Stimulated activated CD4-positive, alpha-beta T cell treated with anti-CD3 and anti-CD28 coated beads, Interleukin-1b, Interleukin-23, amount 100 ng/mL, for 1 hour (primary cell): ENCODE results near the gene TRIM9.
"Not testable (repeated sequence)": the region's sequence is repeated elsewhere in the genome, so short reads cannot be mapped to it uniquely, and the experiment has no call there.

Experiments
- DNase-seq, 2 donors: peaks; one replicate each; pipeline ENCODE4 v3.0.0-alpha.2; 2020; ENCODE audit warnings: low read depth in 2 of 2

TRIM9 gene

GRCh38 chr14:51004801-51005526 is 89.9 kb downstream of the TRIM9 start:
- no peak for DNase-seq

DNA sequence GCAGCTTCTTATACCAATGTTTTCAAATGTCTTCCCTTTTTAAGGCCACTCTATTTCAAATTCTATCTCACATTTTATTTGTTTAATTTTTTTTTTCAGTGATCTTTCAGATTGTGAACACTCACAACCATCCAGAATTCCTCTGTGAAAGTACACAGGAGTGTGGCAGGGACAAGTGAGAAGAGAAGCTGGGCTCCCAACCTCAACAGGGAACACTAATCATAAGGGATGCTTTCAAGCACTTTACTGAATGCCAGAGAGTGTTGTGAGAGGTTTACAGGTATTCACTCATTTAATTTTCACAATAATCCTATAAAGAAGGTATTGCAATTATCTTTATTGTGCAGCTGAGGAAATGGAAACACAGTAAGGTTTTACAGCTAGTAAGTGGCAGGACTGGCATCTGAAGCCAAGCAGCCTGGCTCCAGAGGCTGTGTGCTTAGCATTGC is 90.5 kb downstream of the TRIM9 start:
- DNase-seq, result no peak

DNA sequence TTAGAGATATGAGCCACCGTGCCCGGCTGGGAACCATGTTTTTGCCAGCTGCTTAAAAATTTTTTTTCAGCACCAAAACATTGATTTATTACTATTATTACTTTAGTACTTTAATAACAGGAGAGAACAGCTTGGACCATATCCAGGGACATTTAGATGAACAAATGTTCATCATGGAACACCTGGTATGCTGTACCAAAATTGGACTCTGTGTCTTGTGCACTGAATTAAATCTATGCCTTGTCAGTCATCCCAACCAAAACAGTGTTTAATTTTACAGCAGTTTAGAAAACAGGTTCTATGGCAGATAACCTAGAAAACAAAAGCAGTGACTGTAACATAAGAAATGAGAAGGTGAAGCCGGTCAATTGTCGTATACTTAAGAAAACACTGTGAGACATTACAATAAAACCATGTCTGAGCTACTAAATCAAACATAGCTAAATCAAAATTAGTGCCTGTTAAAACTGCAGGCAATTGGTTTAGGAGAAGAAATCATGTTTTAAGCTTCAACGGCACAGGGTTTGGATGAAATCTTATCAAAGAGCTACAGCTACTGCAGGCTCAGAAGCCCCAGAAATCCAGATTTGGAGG is 92.4 kb downstream of the TRIM9 start:
- DNase-seq, result no peak

- no peak for DNase-seq
Measured at GRCh38 chr14:51000566-51000965, 94.3 kb downstream of the TRIM9 start.

DNA sequence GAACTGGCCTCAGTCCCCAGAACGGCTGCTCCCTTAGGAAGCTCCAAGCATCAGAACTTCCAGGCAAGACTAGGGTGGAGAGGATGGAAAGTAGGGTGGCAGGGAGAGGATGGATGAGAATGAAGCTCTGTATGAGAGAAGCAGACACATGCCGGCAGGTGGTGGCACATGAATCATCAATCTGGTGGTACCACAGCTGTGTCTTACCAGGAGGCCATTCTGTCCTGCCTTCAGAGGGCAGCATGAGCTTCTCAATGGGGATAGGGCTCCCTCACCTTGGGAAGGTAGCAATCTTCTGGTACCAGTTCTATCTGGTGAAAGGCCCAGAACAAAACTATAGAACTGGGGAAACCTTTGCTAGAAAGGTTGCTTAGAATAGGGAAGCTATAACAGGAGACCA is 95.2 kb downstream of the TRIM9 start:
- no peak for DNase-seq

GRCh38 chr14:50998612-50999011 is 96.3 kb downstream of the TRIM9 start:
- no peak for DNase-seq

- no peak for DNase-seq
Measured at GRCh38 chr14:50997712-50998111, 97.2 kb downstream of the TRIM9 start.

DNA sequence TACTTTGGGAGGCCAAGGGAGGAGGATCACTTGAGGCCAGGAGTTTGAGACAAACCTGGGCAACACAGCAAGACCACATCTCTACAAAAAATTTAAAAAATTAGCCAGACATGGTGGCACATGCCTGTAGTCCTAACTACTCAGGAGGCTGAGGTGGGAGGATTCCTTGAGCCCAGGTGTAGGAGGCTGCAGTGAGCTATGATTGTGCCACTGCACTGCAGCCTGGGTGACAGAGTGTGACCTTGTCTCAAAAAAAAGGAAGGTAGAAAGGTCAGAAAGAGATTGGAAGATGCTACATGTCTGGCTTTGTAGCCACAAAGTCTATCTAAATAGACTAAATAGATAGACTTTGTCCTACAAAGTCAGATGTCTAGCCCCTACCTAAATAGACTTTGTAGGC is 100.7 kb downstream of the TRIM9 start:
- not testable (repeated sequence) for DNase-seq

DNA sequence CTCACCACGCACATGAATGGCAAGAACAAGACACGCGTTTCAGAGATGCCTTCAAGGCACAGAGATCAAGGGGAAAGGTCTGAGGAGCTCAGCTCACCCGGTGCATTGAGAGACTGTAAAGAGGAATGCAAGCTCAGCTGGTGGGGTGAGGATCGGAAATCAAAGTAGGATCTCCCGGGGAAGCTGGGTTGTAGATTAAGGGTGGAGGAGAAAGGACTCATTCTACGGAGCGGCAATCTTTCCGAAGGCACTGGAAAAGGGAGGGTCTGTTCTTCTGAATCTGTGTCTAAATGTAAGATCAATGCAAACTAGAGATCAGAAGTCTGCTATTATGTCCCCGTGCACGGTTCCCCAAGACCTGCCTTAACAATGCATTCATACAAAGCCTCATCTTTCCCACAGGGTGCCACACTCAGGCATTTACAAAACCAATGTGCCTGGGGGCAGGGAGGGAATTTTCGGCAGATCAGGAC is 109.0 kb downstream of the TRIM9 start:
- DNase-seq, result no peak

DNA sequence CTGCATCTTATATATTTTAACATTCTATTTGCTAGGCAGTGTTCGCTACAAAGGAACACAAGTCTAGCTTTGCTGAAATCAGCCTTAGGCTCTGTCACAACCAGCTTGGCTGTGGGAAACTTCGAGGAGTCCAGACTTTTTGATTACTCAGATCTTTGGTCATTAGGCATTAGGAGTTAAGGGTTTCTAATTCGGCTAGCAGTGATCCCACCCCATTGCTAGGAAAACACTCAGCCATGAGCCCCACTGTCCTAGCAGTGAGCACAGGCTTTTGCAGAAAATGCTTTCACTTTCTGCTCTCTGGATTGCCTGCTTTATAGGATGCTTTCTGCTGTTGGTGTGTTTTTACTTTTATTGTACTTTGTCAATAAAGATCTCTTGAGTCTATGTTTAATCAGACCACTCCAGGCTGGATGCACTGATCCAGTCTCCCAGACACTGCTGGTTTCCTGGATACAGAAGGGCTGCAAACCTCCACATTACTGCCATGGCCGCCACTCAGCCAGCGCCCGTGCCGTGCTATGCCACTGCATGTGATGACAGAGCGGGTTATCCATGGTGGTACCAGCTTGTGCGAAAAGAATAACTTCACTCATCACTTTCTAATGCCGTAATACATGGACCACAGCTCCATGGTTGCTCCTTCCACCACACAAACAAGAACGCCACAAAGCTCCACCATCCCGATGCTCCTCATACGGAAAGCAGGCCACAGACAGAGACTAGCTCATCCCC is 109.6 kb downstream of the TRIM9 start:
- no peak for DNase-seq

DNA sequence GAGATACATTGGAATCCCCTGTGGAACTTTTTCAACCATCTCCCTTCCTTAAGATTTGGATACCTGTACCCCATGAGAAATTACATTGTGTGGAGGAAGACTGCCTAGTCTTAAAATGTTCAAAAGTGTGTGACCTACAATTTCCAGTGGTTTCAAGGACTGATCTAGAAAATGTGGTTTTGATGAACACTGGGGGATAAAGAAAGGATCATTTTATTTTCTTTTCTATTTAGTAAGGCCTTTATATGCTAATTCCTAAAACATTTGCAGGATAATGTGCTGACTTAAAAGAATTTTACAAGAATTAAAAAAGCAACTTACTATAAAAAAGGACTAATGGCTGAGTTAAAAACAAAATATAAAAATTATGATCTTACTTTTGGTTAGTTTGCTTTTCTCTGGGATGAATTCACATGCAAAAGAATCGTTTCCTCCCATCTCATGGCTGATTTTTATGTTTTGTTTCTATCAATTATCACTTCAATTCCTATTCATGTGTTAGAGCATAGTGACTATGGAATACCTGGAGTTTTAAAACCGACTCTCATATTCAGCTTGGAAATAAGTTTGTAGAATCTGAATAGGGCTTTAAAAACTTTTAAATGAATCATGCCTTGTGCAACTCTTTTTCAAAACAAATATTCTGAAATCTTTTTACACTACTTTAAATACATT is 110.7 kb downstream of the TRIM9 start:
- no peak for DNase-seq

GRCh38 chr14:50979941-50980850 is 114.7 kb downstream of the TRIM9 start:
- no peak for DNase-seq

DNA sequence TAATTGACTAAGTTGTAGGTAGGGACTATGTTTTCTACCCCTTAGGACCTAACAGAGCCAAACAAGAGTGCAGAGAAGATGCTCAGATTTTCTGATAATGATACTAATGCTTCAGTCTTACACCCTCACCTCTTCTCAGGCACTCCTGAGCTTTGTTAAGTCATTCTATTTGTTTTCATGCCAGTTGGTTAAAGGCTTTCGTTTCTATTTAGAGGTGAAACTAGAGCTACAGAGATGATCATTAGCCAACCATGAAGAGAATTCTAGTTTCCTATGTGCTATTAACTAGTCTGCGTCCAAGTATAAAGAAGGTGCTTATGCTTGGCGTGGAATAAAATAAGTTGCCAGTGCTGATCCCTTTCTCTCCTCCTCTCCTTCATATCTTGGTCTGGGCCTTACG is 116.0 kb downstream of the TRIM9 start:
- no peak for DNase-seq

- no peak for DNase-seq
Measured at GRCh38 chr14:50978529-50978871, 116.4 kb downstream of the TRIM9 start.

DNA sequence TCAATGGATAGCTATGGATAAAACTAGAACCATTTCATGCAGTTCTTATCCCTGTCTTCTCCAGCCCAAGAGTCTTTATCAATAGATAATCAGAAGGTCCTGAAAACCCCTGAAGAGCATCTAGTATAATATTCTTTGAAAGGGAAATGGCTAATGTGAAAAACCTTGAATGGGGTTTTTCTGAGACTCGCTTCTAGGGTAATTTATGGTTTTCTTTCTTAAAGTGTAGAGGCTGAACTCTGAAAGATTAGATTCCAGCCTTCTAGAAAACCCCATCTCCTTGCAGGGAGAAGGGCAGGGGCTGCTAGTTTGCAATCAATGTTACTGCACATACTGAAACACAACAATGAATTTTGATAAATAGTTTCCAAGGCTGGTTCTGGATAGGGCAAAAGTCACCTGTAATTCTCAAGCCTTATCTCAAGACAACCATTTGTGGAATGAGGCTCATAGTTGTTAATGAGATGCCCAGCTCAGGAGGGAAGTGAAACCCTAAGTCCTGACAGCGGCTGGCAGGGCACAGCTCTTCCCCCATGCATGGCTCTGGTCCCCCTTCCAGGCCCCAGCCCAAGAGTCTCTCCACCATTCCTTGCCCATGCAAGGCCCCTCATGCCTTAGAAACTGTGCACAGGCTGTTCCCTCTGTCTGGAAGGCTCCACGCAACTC is 116.9 kb downstream of the TRIM9 start:
- DNase-seq, result no peak

DNA sequence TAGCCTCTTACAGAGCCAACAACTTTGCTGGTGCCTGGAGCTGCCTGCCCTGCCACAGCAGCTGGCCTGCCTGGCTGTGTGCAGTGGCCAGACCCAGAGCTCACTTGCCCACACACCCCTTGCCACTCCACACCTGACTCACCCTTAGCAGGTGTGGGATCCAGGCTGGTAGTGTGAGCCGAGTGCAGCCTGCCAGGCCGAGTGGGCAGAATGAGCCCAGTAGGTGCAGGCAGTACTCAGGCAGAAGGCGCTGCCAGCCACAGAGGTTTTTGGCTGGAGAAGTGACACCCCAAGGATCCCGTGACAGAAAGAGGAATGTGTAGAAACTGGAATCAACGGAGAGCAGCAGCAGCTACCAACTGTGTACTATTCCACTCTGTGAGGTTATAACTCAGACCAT is 120.8 kb downstream of the TRIM9 start:
- no peak for DNase-seq

GRCh38 chr14:50972734-50973133 is 122.2 kb downstream of the TRIM9 start:
- no peak for DNase-seq

DNA sequence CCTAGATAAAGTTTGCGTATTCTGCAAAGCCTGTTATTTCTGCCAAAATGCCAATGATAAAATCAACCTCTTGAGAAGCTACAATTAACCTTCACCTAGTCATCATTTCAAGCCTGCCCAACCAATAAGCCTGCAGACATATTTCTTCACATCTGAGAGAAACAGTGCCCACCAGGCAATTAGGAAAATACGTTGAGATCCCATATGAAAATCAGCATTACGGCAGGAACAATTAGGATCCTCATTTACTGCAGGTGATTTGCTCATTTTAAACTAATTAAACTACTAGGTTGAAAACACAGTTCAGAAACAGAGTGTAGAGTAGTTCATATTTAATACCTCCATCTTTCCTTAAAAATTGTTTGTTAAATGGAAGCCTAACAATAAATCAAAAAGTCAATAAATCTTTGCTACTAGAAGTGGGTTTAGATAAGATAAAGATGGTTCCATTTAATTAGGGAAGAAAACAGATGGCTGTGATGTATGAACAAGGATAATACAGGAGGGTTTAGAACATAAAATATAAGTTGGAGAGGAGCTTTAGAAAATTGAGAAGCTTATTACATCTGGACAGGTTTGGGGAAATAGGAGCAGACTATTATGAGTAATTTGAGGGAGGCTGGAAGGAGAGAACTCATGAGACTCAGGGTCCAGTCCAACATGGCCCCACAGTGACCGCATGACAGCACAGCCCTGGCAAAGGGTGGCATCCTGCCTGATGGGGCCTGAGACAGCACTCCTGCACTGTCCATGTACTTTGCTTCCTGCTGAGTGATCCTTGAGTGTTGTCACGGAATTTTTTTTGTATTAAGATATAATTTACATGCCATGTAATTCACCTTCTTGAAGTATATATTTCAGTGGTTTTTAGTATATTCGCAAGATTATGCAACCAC is 123.8 kb downstream of the TRIM9 start:
- DNase-seq, result no peak

DNA sequence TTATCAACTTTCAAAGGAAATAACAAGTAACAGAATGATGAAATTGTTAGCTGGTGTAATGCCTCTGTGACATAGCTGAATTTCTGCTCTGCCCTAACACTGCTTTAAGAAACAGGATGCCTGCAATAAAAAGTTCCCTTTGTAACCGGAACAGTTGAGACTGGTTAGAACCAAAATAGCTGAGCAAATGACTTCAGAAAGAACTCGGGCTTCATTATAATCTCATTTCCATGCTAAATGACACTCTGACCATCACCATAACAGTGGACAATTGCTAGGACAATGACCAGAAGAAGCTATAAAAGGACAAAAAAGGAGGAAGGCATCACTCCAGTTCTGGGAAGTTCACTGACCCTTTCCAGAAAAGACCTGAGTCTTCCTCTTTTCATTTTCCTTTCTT is 127.1 kb downstream of the TRIM9 start:
- DNase-seq, result no peak

GRCh38 chr14:50967103-50967502 is 127.8 kb downstream of the TRIM9 start:
- DNase-seq, result no peak
